HEK293 (cell line): ENCODE data around the gene TK1.

ENCODE experiments used
- CTCF ChIA-PET: fragments of 350-600 bp; formaldehyde crosslinking; extraction: SDS; loops from one replicate; lab custom pipeline; 2021; ENCODE audit warnings: antibody characterized with exemption; lab: Yijun Ruan, JAX
- POLR2A ChIA-PET: fragments of 300-600 bp; formaldehyde crosslinking; extraction: SDS; loops from one replicate; lab custom pipeline; 2020; ENCODE audit warnings: antibody characterized with exemption, inconsistent platforms; lab: Yijun Ruan, JAX
- H3K27ac ChIP-seq: fragments of 200-500 bp; sonication (Bioruptor generic); 2 replicates; pipeline ENCODE4 v1.5.1; 2014; ENCODE audit warnings: low read depth, low read length, control low read depth, inconsistent platforms; ENCODE audit errors: extremely low read depth
- H3K36me3 ChIP-seq, 2 experiments: fragments of 200-500 bp in 1 of 2; sonication (Bioruptor generic) in 1 of 2; 1 replicate in 1 of 2; 2 replicates in 1 of 2; pipeline ENCODE4 v1.5.1; 2014 to 2017; ENCODE audit warnings: inconsistent platforms in 2 of 2, low read length in 2 of 2; ENCODE audit not compliant: control insufficient read depth in 2 of 2, insufficient read depth in 1 of 2
- H3K4me1 ChIP-seq: fragments of 200-500 bp; sonication (Bioruptor generic); 2 replicates; pipeline ENCODE4 v1.5.1; 2014; ENCODE audit warnings: mild to moderate bottlenecking, low read length, inconsistent platforms; ENCODE audit not compliant: control insufficient read depth, insufficient read depth
- H3K4me3 ChIP-seq: 2 replicates; pipeline ENCODE4 v1.5.1; 2011; ENCODE audit warnings: low read depth, mild to moderate bottlenecking, control low read depth, low read length, moderate library complexity
- H3K9me3 ChIP-seq: fragments of 200-500 bp; sonication (Bioruptor generic); 2 replicates; pipeline ENCODE4 v1.5.1; 2014; ENCODE audit warnings: low read depth, low read length, inconsistent platforms; ENCODE audit not compliant: control insufficient read depth, insufficient read depth
- GLIS1 ChIP-seq: fragments of 450-650 bp; formaldehyde crosslinking; IDR thresholded peaks from 2 replicates; pipeline ENCODE4 v1.5.1; 2016; ENCODE audit warnings: missing biosample characterization, missing genetic modification characterization
- KLF1 ChIP-seq: fragments of 450-650 bp; formaldehyde crosslinking; IDR thresholded peaks from 2 replicates; pipeline ENCODE4 v1.5.1; 2016; ENCODE audit warnings: missing biosample characterization, missing genetic modification characterization
- PATZ1 ChIP-seq: fragments of 450-650 bp; formaldehyde crosslinking; IDR thresholded peaks from 2 replicates; pipeline ENCODE4 v1.5.1; 2016; ENCODE audit warnings: missing biosample characterization, missing genetic modification characterization
- SCRT1 ChIP-seq: fragments of 450-650 bp; formaldehyde crosslinking; IDR thresholded peaks from 2 replicates; pipeline ENCODE4 v1.5.1; 2016; ENCODE audit warnings: missing biosample characterization, missing genetic modification characterization, borderline replicate concordance
- TSHZ1 ChIP-seq: fragments of 450-650 bp; formaldehyde crosslinking; IDR thresholded peaks from 2 replicates; pipeline ENCODE4 v1.5.1; 2016; ENCODE audit warnings: missing biosample characterization, missing genetic modification characterization, borderline replicate concordance
- ZBTB10 ChIP-seq: fragments of 450-650 bp; formaldehyde crosslinking; IDR thresholded peaks from 2 replicates; pipeline ENCODE4 v1.5.1; 2016; ENCODE audit warnings: missing biosample characterization, missing genetic modification characterization
- ZBTB48 ChIP-seq: fragments of 450-650 bp; formaldehyde crosslinking; IDR thresholded peaks from 2 replicates; pipeline ENCODE4 v1.5.1; 2016; ENCODE audit warnings: missing biosample characterization, missing genetic modification characterization
- ZNF202 ChIP-seq: fragments of 450-650 bp; formaldehyde crosslinking; IDR thresholded peaks from 2 replicates; pipeline ENCODE4 v1.5.1; 2016; ENCODE audit warnings: missing biosample characterization, missing genetic modification characterization, borderline replicate concordance
- ZNF280D ChIP-seq: fragments of 450-650 bp; formaldehyde crosslinking; IDR thresholded peaks from 2 replicates; pipeline ENCODE4 v1.5.1; 2016; ENCODE audit warnings: missing biosample characterization, missing genetic modification characterization
- ZNF341 ChIP-seq: fragments of 450-650 bp; formaldehyde crosslinking; IDR thresholded peaks from 2 replicates; pipeline ENCODE4; 2016; ENCODE audit warnings: low read depth, missing biosample characterization, missing genetic modification characterization
- ZNF529 ChIP-seq: fragments of 450-650 bp; formaldehyde crosslinking; IDR thresholded peaks from 2 replicates; pipeline ENCODE4 v1.5.1; 2017; ENCODE audit warnings: missing genetic modification characterization, missing biosample characterization; ENCODE audit not compliant: insufficient replicate concordance
- ZNF560 ChIP-seq: fragments of 450-650 bp; formaldehyde crosslinking; IDR thresholded peaks from 2 replicates; pipeline ENCODE4 v1.5.1; 2017; ENCODE audit warnings: missing biosample characterization, missing genetic modification characterization, borderline replicate concordance
- ZNF561 ChIP-seq: fragments of 450-650 bp; IDR thresholded peaks from 2 replicates; pipeline ENCODE4 v1.5.1; 2018; ENCODE audit warnings: missing biosample characterization, missing genetic modification characterization, borderline replicate concordance
- ZNF600 ChIP-seq: fragments of 450-650 bp; formaldehyde crosslinking; IDR thresholded peaks from 2 replicates; pipeline ENCODE4 v1.5.1; 2016; ENCODE audit warnings: missing biosample characterization, missing genetic modification characterization
- ZNF707 ChIP-seq: fragments of 450-650 bp; formaldehyde crosslinking; IDR thresholded peaks from 2 replicates; pipeline ENCODE4 v1.5.1; 2016; ENCODE audit warnings: missing biosample characterization, missing genetic modification characterization
- ZSCAN30 ChIP-seq: fragments of 450-650 bp; IDR thresholded peaks from 2 replicates; pipeline ENCODE4 v1.5.1; 2018; ENCODE audit warnings: missing biosample characterization, mild to moderate bottlenecking, missing genetic modification characterization, moderate library complexity
- ZXDB ChIP-seq: fragments of 450-650 bp; formaldehyde crosslinking; IDR thresholded peaks from 2 replicates; pipeline ENCODE4 v1.5.1; 2016; ENCODE audit warnings: missing biosample characterization, missing genetic modification characterization

The TK1 gene

GRCh38 chr17:78174346-78174869 lies 12.4 kb downstream of the TK1 start (continued):
- TF ChIP-seq TSHZ1 (tag by site-specific recombination) (no peak), SCRT1 (tag by site-specific recombination) (0 out of 2 replicates have a peak, but pooled peaks have one; percentile 31)

- H3K4me3 ChIP-seq, result no peak overlapping the region
- ChIA-PET POLR2A (interaction anchor here (1.1 to 4.1 kb wide), 3 partner anchors 11 to 29 kb away, joined by 5 to 48 read pairs (median 6); partner anchors contain the start of genes AFMID and TK1), CTCF (interaction anchor here (0.6 to 8.1 kb wide), 5 partner anchors 13 to 63 kb away, joined by 3 to 94 read pairs (median 5); partner anchors contain the start of genes AFMID and TK1)
- TF ChIP-seq ZBTB10 (tag by site-specific recombination) (0 out of 2 replicates have a peak, but pooled peaks have one; percentile 27), GLIS1 (tag by site-specific recombination) (peak; percentile 22; the same call in 1 of the 2 replicates), ZNF202 (tag by site-specific recombination) (no peak), ZNF707 (no peak)
- H3K36me3 ChIP-seq, result peaks cover 6 to 66% of the 10 kb centered on the region in 2 experiments; a peak in 2 of 3 replicates
- no peaks in the 10 kb centered on the region; the same call in 1 of the 2 replicates for H3K4me1 ChIP-seq
- peak overlapping the region; percentile 41; the same call in 1 of the 2 replicates for H3K27ac ChIP-seq
- H3K9me3 ChIP-seq, result no peaks in the 10 kb centered on the region
Observed at GRCh38 chr17:78173097-78173715, 13.6 kb downstream of the TK1 start.

- Histone ChIP-seq H3K27ac (0 out of 2 replicates have a peak overlapping the region, but pooled peaks have one; percentile 41), H3K4me3 (no peak overlapping the region), H3K9me3 (no peaks in the 10 kb centered on the region), H3K4me1 (no peaks in the 10 kb centered on the region; the same call in 1 of the 2 replicates), H3K36me3 (peaks cover 6 to 63% of the 10 kb centered on the region in 2 experiments; a peak in 2 of 3 replicates)
- ChIA-PET POLR2A (interaction anchor here (1.1 to 4.6 kb wide), 7 partner anchors 10 to 32 kb away, joined by 3 to 47 read pairs (median 8); partner anchors contain the start of genes AFMID and TK1), CTCF (interaction anchor here (0.6 to 8.1 kb wide), 6 partner anchors 14 to 493 kb away, joined by 3 to 94 read pairs (median 5); partner anchors contain the start of genes AFMID and TK1)
- TF ChIP-seq ZNF600 (tag by site-specific recombination) (peak; percentile 53; the same call in 1 of the 2 replicates), ZSCAN30 (tag by site-specific recombination) (peak; percentile 49; the same call in 1 of the 2 replicates), ZNF560 (tag by site-specific recombination) (no peak), ZBTB48 (tag by site-specific recombination) (peak; percentile 92), ZNF561 (tag by site-specific recombination) (peak; percentile 18; the same call in 1 of the 2 replicates), KLF1 (tag by site-specific recombination) (peak; percentile 83), ZNF280D (no peak), PATZ1 (tag by site-specific recombination) (peak; percentile 51), ZXDB (tag by site-specific recombination) (no peak), ZNF529 (tag by site-specific recombination) (no peak), ZNF341 (tag by site-specific recombination) (peak; percentile 70)
Observed at GRCh38 chr17:78172249-78173051, 14.4 kb downstream of the TK1 start.
